GM12892 (cell line): ENCODE results near the gene ADGRD1.

ENCODE experiments used
- POLR2A ChIP-seq: IDR thresholded peaks from 2 replicates; pipeline ENCODE4 v1.6.1; 2011; ENCODE audit warnings: low read depth, low read length, control low read depth
- POLR2AphosphoS5 ChIP-seq: IDR thresholded peaks from 2 replicates; pipeline ENCODE4 v1.6.1; 2011; ENCODE audit warnings: low read depth, low read length, control low read depth
- TAF1 ChIP-seq: IDR thresholded peaks from 2 replicates; pipeline ENCODE4 v1.6.1; 2011; ENCODE audit warnings: low read depth, mild to moderate bottlenecking, control low read depth, low read length, borderline replicate concordance

DNA sequence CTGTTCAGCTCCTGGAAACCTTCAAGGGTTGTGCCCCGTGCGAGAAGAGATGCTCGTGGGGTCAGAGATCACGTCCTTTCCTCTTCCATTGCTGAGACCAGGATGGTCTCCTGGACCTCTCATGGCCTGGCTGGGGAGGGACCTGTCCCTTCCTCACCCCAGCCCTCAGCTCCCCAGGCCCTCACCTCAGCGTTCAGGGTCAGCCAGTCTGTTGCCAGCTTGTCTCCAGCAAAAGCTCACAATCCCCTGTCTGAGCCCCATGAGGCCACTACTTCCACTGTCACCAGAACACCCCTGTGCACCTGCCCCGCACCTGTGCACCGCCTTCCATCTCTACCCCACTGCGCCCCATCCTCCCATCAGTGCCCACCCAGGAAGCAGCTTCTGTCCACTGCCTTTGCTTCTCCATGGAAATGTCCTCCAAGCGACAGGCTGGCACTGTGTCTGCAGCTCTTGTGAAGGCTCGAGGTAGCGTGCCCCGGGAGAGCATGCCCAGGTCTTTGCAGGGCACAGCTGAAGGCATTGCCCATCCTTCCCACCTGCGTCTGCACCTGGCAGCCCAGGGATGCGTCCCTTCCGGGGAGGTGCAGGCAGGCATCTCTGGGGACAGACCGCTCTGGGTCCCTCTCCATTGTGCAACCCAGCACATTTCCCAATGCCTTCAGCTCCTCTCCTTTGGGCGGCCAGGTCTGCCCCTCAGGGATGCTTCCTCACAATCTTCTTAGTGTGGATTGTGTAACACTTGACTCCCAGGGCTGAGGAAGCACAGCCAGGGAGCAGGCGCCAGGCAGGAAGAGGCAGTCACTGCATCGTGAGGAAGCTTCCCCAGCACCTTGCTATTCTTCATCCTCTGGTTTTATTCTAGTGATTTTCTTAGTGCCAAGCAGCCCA is 179.6 kb downstream of the ADGRD1 start:
- no peak for TF ChIP-seq POLR2A
- TF ChIP-seq POLR2AphosphoS5: no peak
- TF ChIP-seq TAF1: no peak
